ENCODE data around the gene DNAH8. TPM values are rescaled to one million over a fixed set of nuclear protein-coding genes. Genes with fewer than 3 reads are reported as not detected.
"Not testable (repeated sequence)": the region's sequence is repeated elsewhere in the genome, so short reads cannot be mapped to it uniquely, and the experiment has no call there.

The DNAH8 gene
- total and polyA plus RNA-seq, 2 donors: 0.05 to 0.11 TPM

GRCh38 chr6:38696345-38696744, 18.8 kb upstream of the DNAH8 start:
- no peak overlapping the region for H3K4me3 ChIP-seq (ENCODE audit: low read length in 2 of 2)
- H3K9me3 ChIP-seq (ENCODE audit: control insufficient read depth in 2 of 2, insufficient read depth in 1 of 2, low read length in 1 of 2): peaks cover 0 to 6% of the 10 kb centered on the region in 2 donors
- H3K4me1 ChIP-seq (ENCODE audit: control insufficient read depth in 2 of 2, insufficient read depth in 2 of 2, low read length in 2 of 2): no peaks in the 10 kb centered on the region
- H3K27me3 ChIP-seq (ENCODE audit: control insufficient read depth in 2 of 2, insufficient read depth in 1 of 2, low read length in 1 of 2): no peaks in the 10 kb centered on the region
- no peaks in the 10 kb centered on the region for H3K36me3 ChIP-seq (ENCODE audit: control insufficient read depth in 2 of 2, insufficient read depth in 2 of 2, low read length in 1 of 2)
- H3K27ac ChIP-seq (ENCODE audit: low read depth in 1 of 2, low read length in 1 of 2): no peak overlapping the region
- no peak for DNase-seq (ENCODE audit: low read depth in 6 of 9, low spot score in 9 of 9)

- no peak for DNase-seq (ENCODE audit: low read depth in 6 of 9, low spot score in 9 of 9)
- H3K4me3 ChIP-seq (ENCODE audit: low read length in 2 of 2): no peak overlapping the region
- H3K4me1 ChIP-seq (ENCODE audit: control insufficient read depth in 2 of 2, insufficient read depth in 2 of 2, low read length in 2 of 2): peaks cover 3 to 4% of the 10 kb centered on the region in 2 donors
- WGBS: 98% methylated on average over 3 of the region's 3 CpGs
- H3K9me3 ChIP-seq (ENCODE audit: control insufficient read depth in 2 of 2, insufficient read depth in 1 of 2, low read length in 1 of 2): peaks cover 0 to 6% of the 10 kb centered on the region in 2 donors
- no peaks in the 10 kb centered on the region for H3K27me3 ChIP-seq (ENCODE audit: control insufficient read depth in 2 of 2, insufficient read depth in 1 of 2, low read length in 1 of 2)
- no peaks in the 10 kb centered on the region for H3K36me3 ChIP-seq (ENCODE audit: control insufficient read depth in 2 of 2, insufficient read depth in 2 of 2, low read length in 1 of 2)
- no peak overlapping the region for H3K27ac ChIP-seq (ENCODE audit: low read depth in 1 of 2, low read length in 1 of 2)
These were observed 17.3 kb upstream of the DNAH8 start for GRCh38 chr6:38697846-38698245.

GRCh38 chr6:38699702-38700101, 15.4 kb upstream of the DNAH8 start:
- not testable (repeated sequence) for H3K4me3 ChIP-seq (ENCODE audit: low read length in 2 of 2); H3K36me3 ChIP-seq (ENCODE audit: control insufficient read depth in 2 of 2, insufficient read depth in 2 of 2, low read length in 1 of 2); DNase-seq (ENCODE audit: low read depth in 6 of 9, low spot score in 9 of 9); H3K9me3 ChIP-seq (ENCODE audit: control insufficient read depth in 2 of 2, insufficient read depth in 1 of 2, low read length in 1 of 2); H3K27ac ChIP-seq (ENCODE audit: low read depth in 1 of 2, low read length in 1 of 2); H3K4me1 ChIP-seq (ENCODE audit: control insufficient read depth in 2 of 2, insufficient read depth in 2 of 2, low read length in 2 of 2); H3K27me3 ChIP-seq (ENCODE audit: control insufficient read depth in 2 of 2, insufficient read depth in 1 of 2, low read length in 1 of 2)
- 87% methylated on average over 3 of the region's 3 CpGs for WGBS

- no peak overlapping the region for H3K27ac ChIP-seq (ENCODE audit: low read depth in 1 of 2, low read length in 1 of 2)
- 80% methylated on average over 3 of the region's 3 CpGs for WGBS
- no peaks in the 10 kb centered on the region for H3K36me3 ChIP-seq (ENCODE audit: control insufficient read depth in 2 of 2, insufficient read depth in 2 of 2, low read length in 1 of 2)
- H3K9me3 ChIP-seq (ENCODE audit: control insufficient read depth in 2 of 2, insufficient read depth in 1 of 2, low read length in 1 of 2): peaks cover 0 to 6% of the 10 kb centered on the region in 2 donors
- peaks cover 3 to 4% of the 10 kb centered on the region in 2 donors for H3K4me1 ChIP-seq (ENCODE audit: control insufficient read depth in 2 of 2, insufficient read depth in 2 of 2, low read length in 2 of 2)
- DNase-seq (ENCODE audit: low read depth in 6 of 9, low spot score in 9 of 9): peak in 1 of 9 donors; percentile 10
- H3K4me3 ChIP-seq (ENCODE audit: low read length in 2 of 2): no peak overlapping the region
- no peaks in the 10 kb centered on the region for H3K27me3 ChIP-seq (ENCODE audit: control insufficient read depth in 2 of 2, insufficient read depth in 1 of 2, low read length in 1 of 2)
These were observed 13.6 kb upstream of the DNAH8 start for GRCh38 chr6:38701551-38701950.

- peaks cover 0 to 6% of the 10 kb centered on the region in 2 donors for H3K9me3 ChIP-seq (ENCODE audit: control insufficient read depth in 2 of 2, insufficient read depth in 1 of 2, low read length in 1 of 2)
- H3K27me3 ChIP-seq (ENCODE audit: control insufficient read depth in 2 of 2, insufficient read depth in 1 of 2, low read length in 1 of 2): no peaks in the 10 kb centered on the region
- H3K36me3 ChIP-seq (ENCODE audit: control insufficient read depth in 2 of 2, insufficient read depth in 2 of 2, low read length in 1 of 2): no peaks in the 10 kb centered on the region
- H3K4me1 ChIP-seq (ENCODE audit: control insufficient read depth in 2 of 2, insufficient read depth in 2 of 2, low read length in 2 of 2): peaks cover 3 to 4% of the 10 kb centered on the region in 2 donors
- DNase-seq (ENCODE audit: low read depth in 6 of 9, low spot score in 9 of 9): peak; percentile 93 to 98 (median 96)
- H3K27ac ChIP-seq (ENCODE audit: low read depth in 1 of 2, low read length in 1 of 2): peak within 1 kb of the TSS; percentile 87 to 89
- WGBS: under 1% methylated on average over 53 of the region's 53 CpGs
- H3K4me3 ChIP-seq (ENCODE audit: low read length in 2 of 2): peak within 1 kb of the TSS; percentile 86 to 96
These were observed 12.3 kb upstream of the DNAH8 start, which contains the start of gene GLO1 for GRCh38 chr6:38702558-38703397. TSS of gene GLO1 (minus strand) at chr6:38703145. CDS start at chr6:38703054, 91 bp downstream.

- no peak overlapping the region for H3K4me3 ChIP-seq (ENCODE audit: low read length in 2 of 2)
- WGBS: 89% methylated on average over 5 of the region's 5 CpGs
- H3K9me3 ChIP-seq (ENCODE audit: control insufficient read depth in 2 of 2, insufficient read depth in 1 of 2, low read length in 1 of 2): peaks cover 0 to 6% of the 10 kb centered on the region in 2 donors
- no peak for DNase-seq (ENCODE audit: low read depth in 6 of 9, low spot score in 9 of 9)
- no peak overlapping the region for H3K27ac ChIP-seq (ENCODE audit: low read depth in 1 of 2, low read length in 1 of 2)
- H3K4me1 ChIP-seq (ENCODE audit: control insufficient read depth in 2 of 2, insufficient read depth in 2 of 2, low read length in 2 of 2): peaks cover 3 to 4% of the 10 kb centered on the region in 2 donors
- no peaks in the 10 kb centered on the region for H3K36me3 ChIP-seq (ENCODE audit: control insufficient read depth in 2 of 2, insufficient read depth in 2 of 2, low read length in 1 of 2)
- H3K27me3 ChIP-seq (ENCODE audit: control insufficient read depth in 2 of 2, insufficient read depth in 1 of 2, low read length in 1 of 2): no peaks in the 10 kb centered on the region
These were observed 11.0 kb upstream of the DNAH8 start for GRCh38 chr6:38703949-38704590.

GRCh38 chr6:38705924-38706323, 9.2 kb upstream of the DNAH8 start:
- Histone ChIP-seq H3K4me3 (ENCODE audit: low read length in 2 of 2) (no peak overlapping the region), H3K27ac (ENCODE audit: low read depth in 1 of 2, low read length in 1 of 2) (no peak overlapping the region), H3K9me3 (ENCODE audit: control insufficient read depth in 2 of 2, insufficient read depth in 1 of 2, low read length in 1 of 2) (no peaks in the 10 kb centered on the region), H3K27me3 (ENCODE audit: control insufficient read depth in 2 of 2, insufficient read depth in 1 of 2, low read length in 1 of 2) (no peaks in the 10 kb centered on the region), H3K4me1 (ENCODE audit: control insufficient read depth in 2 of 2, insufficient read depth in 2 of 2, low read length in 2 of 2) (peaks cover 3 to 4% of the 10 kb centered on the region in 2 donors), H3K36me3 (ENCODE audit: control insufficient read depth in 2 of 2, insufficient read depth in 2 of 2, low read length in 1 of 2) (no peaks in the 10 kb centered on the region)
- 75% methylated on average over 2 of the region's 2 CpGs for WGBS
- no peak for DNase-seq (ENCODE audit: low read depth in 6 of 9, low spot score in 9 of 9)

GRCh38 chr6:38708496-38708895, 6.6 kb upstream of the DNAH8 start:
- no peak overlapping the region for H3K4me3 ChIP-seq (ENCODE audit: low read length in 2 of 2)
- 87% methylated on average over 2 of the region's 2 CpGs for WGBS
- no peaks in the 10 kb centered on the region for H3K36me3 ChIP-seq (ENCODE audit: control insufficient read depth in 2 of 2, insufficient read depth in 2 of 2, low read length in 1 of 2)
- H3K27me3 ChIP-seq (ENCODE audit: control insufficient read depth in 2 of 2, insufficient read depth in 1 of 2, low read length in 1 of 2): peaks cover 5 to 6% of the 10 kb centered on the region in 2 donors
- H3K27ac ChIP-seq (ENCODE audit: low read depth in 1 of 2, low read length in 1 of 2): no peak overlapping the region
- no peak for DNase-seq (ENCODE audit: low read depth in 6 of 9, low spot score in 9 of 9)
- H3K9me3 ChIP-seq (ENCODE audit: control insufficient read depth in 2 of 2, insufficient read depth in 1 of 2, low read length in 1 of 2): no peaks in the 10 kb centered on the region
- H3K4me1 ChIP-seq (ENCODE audit: control insufficient read depth in 2 of 2, insufficient read depth in 2 of 2, low read length in 2 of 2): no peaks in the 10 kb centered on the region

GRCh38 chr6:38713812-38714211, 1.3 kb upstream of the DNAH8 start:
- DNase-seq (ENCODE audit: low read depth in 6 of 9, low spot score in 9 of 9): peak in 2 of 9 donors; percentile 13 to 21
- Histone ChIP-seq H3K36me3 (ENCODE audit: control insufficient read depth in 2 of 2, insufficient read depth in 2 of 2, low read length in 1 of 2) (no peaks in the 10 kb centered on the region), H3K4me3 (ENCODE audit: low read length in 2 of 2) (no peak overlapping the region), H3K9me3 (ENCODE audit: control insufficient read depth in 2 of 2, insufficient read depth in 1 of 2, low read length in 1 of 2) (peaks cover 0 to 1% of the 10 kb centered on the region in 2 donors), H3K27ac (ENCODE audit: low read depth in 1 of 2, low read length in 1 of 2) (no peak overlapping the region), H3K27me3 (ENCODE audit: control insufficient read depth in 2 of 2, insufficient read depth in 1 of 2, low read length in 1 of 2) (peaks cover 29 to 43% of the 10 kb centered on the region in 2 donors), H3K4me1 (ENCODE audit: control insufficient read depth in 2 of 2, insufficient read depth in 2 of 2, low read length in 2 of 2) (no peaks in the 10 kb centered on the region)
- WGBS: 36% methylated on average over 6 of the region's 6 CpGs

Measured in thymus (tissue), 11 donors.